ENCODE measurements around the gene MYO1D.
A peak's percentile ranks its signal among the peaks of the same experiment; 100 is the strongest.

Gene MYO1D

DNA sequence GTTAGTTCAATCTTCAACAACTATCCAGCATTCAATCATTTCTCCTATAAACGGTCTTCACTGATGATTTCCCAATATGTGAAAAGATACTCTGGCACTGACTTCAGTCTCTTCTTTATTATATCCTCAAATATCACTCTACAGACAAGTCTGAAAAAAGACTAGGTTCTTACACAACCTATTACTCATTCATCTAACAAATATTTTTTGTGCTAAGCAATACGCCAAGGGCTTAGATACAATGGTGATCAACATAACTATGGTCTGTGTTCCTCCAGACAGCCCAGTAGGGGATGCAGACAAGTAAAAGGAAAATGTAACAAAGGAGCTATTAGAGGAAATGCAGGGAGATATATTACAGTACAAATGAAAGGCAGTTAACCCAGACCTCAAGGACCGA, 63.9 kb downstream of the MYO1D start:
- no peak for DNase-seq

DNA sequence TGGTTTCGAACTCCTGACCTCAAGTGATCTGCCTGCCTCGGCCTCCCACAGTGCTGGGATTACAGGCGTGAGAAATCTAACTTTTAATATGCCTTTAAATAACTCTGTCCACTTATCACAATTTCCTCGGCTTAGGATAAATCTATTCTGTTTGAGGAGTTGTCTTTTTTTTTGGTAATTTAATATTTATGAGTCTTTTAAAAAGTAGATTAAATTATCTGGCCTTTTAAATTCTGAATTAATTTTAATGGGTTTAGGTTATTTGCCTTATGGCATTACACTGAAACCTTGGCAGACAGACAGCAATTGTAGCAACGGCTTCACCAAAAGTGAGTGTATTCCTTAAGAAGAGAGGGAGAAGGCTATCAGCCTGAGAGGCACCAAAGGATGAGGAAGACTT, 66.2 kb downstream of the MYO1D start:
- DNase-seq: no peak

DNA sequence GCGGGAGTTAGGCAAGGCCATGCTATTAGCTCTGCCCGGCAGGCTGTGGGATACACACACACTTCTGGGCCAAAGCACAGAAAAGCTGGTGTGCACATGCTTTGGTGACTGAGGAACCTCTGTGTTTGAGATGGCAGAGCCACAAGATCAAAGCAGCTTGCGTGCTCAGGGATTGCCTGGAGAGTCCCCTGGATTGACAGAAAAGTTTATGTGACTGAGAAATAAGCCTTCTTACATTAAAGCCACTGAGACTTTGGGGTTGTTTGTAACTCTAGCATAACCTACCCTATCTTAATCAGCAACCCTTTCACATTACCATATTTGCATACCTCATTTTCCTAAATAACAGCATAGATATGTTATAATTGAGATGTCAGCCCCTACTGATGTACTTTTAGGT, 69.3 kb downstream of the MYO1D start:
- no peak for DNase-seq

DNA sequence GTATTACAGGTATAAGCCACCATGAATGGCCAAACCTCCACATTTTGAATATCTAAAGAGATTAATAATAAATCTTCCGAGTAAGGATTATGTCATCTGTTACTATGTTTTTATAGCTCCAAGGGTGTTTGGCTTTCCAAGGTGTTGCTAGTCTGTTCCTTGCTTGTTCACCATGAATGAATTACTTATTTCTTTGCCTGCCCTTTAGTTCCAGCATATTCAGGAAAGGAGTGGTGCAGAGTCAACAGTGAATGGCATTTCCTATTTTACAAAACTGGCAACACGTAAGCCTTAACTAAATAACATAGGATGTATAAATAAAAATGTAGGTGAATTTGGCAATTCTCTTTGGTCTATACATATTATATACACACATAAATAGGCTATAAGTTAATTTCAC, 70.3 kb downstream of the MYO1D start:
- DNase-seq: no peak

DNA sequence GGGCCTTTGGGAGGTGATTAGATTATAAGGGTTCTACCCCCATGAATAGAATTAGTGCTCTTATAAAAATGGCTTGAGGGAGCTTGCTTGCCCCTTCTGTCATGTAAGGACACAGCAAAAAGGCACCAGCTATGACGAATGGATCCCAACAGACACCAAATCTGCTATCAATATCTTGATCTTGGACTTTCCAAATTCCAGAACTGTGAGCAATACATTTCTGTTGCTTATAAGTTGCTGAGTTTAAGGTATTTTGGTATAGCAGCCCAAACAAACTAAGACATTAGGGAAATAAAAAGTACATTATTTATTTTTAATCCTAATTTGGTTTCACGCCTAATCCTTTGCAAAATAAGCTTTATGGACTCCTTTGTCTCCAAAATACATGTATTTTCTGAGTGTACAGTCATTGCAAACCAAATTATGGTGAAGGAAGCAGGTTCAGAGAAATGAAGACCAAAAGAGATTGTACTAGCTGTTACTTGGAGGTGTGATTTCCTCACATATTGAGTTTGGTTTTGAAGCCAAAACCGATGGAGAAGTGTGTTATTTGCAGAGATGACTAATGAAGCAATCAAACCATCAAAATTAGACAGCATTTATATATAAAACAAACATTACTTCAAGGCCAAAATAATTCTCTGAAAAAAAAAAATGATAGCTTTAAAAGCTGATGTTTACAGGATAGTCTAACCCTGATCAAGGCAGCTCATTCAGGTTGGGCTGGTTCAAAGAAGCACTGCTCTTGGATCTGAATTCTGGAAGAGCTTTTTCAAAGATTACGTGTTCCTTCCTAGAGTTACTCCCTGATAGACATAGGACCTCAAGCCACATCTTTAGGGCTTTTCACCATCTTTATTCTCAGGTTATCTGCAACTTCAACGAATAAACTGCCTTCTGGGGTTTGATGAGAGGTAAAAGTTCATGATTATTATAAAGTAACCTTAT, 71.6 kb downstream of the MYO1D start:
- DNase-seq: no peak

DNA sequence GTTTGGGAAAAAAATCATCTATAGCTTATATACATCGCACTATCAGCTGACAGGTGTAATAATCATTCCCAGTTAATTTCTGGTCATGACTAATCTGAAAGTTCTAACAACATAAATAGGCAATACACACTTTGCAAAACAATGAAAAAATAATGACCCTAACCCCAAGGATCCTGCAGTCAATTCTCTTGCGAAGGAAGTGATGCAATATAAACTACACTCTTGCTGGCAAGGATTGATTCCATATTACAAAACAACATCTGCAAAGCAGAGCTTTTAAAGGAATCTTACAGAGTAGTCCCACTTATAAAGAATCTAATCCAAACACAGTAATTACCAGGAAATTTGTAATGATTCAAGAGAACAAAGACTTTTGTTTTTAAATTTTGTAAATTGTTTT, 73.4 kb downstream of the MYO1D start:
- DNase-seq: no peak

DNA sequence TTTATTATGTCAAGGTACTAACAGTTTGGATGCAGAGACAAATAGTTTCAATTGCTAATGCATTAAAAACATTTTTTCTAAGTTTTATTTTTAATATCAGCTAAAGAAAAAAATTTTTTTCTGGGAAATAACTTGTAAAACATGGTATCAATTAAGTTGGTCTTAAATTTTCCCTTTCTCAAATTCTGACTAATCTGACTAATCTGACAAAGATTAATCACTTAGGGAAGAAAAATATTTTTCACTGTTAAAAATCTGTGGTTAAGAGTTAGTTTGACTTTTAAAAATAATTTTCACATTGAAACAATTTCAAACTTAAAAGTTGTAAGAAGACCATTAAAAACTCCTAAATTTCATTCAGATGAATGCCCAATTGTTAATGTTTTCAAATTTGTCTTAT, 74.6 kb downstream of the MYO1D start:
- no peak for DNase-seq

DNA sequence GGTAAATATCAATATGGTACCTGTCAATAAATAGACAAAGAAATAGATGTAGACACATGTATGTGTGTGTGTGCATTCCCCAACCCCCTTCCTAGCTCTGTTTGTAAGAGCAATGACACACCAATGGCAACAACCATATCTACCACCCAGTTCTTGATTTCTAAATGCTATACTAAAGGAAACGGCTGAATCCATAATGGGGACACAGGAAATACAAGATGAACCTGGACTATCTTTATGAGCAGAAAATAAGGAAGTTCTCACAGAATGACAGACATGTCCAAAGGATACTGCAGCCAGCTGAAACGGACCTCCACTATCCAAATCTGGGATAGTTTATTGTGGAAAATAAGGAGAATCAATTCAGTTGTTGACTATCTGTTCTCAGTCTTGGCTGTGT, 75.3 kb downstream of the MYO1D start:
- no peak for DNase-seq

DNA sequence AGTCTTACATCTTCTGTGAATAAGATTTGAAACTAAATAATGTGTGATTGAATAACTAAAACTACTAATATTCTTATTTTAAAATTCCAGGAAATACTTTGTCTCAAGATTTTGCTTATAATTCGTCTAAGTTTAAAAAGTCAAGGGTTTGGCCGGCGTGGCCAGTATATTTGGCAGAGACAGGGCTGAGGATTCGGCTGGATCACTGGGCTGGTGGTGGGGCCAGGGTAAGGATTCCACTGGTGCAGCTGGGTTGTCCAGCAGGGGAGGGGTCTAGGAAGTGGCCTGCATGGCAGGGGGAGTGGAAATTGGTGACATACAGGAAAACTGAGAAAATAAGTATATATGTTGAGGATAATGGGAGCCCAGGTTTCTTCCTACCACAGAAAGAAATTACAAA, 75.7 kb downstream of the MYO1D start:
- no peak for DNase-seq

DNA sequence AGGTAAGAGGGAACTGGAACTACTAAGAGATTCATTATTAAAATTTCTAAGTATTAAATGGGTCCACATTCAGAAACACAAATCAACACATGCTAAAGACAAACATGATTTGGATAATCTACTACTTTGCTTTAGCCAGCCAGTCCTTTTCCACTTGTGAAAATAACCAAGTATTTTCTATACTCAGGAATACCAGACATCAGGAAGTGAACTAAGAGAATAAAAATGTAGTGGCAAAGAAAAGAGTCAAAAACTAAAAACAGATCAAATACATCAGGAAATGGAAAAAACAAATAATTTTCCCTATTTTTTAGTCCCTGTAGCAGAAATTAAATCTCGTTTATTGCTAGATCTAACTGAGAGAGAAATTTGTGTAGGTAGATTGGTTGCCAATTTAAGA, 78.0 kb downstream of the MYO1D start:
- no peak for DNase-seq

DNA sequence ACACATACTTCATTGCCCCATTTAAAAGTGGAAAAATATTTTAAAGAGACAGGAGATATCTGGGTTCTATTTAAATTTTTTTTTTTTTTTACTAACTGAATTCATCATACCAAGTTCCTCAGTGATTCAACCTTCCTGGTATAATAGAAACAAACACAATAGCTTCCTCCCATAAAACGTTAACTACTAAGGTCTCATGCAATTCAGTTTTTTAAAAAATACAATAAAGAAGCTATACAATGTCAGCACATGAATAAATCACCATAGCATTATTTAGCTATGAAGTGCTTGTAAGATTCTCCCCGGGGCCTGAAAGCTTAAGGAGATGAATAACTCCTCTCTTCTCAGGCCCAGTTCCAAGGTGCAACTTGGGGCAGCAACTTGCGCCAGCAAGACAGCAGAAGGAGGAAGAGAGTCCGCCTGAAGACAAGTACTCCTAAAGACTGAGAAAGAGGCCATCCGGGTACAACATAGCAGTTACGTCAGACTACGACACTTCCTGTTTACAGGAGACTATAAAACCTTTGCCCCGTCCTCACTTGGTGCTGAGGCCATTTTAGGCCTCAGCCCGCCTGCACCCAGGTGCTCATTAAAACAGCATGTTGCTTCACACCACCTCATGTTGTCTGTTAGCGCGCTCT, 81.5 kb downstream of the MYO1D start:
- DNase-seq: no peak

DNA sequence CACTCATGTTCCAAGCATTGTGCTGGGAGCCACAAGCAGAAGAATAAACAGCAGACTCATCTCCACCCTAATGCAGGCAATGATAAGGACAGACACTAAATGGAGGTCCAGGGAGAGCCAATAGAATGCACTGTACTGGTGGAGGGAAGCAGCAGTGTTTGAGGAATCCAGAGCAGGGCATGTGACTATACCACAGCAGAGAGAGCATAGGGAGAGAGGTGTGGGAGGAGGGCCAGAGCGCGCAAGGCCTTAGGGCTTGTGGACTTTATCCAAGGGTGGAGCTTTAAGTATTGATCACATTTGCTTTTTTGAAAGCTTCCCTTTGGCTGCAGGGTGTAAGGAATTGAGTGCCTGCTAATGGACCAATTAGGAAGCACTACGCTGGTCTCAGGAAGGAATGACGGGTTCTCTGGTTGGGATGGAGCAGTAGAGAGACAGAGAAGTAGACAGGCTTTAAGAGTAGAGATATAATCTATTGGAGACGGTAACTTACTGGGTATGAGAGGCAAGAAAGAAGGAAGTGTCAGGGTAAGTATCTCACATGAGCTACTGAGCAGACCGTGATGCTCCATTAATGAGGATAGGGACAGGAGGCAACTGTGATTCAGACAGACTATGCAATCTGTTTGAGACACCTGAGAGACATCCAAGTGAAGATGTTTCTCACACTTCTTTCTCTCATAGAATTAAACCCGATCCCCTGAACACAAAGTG, 82.2 kb downstream of the MYO1D start:
- DNase-seq: no peak

DNA sequence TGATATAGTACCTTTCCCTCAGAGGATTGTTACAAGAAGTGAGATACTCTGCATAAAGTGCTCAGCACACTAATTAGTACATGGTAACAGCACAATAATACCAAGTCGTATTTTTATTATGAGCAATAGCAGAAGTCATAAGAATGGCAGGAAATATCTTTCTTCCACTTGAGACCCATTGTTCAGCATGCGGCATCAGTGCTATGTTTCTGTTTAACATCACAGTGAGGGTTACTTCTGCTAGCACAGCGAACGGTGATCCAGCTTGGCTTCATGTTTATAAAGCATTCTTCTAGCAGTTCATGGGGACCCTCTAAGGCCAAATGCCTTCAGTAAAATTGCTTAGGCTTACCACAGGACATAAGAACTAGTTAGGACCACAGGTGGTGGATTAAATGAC, 83.1 kb downstream of the MYO1D start:
- no peak for DNase-seq

DNA sequence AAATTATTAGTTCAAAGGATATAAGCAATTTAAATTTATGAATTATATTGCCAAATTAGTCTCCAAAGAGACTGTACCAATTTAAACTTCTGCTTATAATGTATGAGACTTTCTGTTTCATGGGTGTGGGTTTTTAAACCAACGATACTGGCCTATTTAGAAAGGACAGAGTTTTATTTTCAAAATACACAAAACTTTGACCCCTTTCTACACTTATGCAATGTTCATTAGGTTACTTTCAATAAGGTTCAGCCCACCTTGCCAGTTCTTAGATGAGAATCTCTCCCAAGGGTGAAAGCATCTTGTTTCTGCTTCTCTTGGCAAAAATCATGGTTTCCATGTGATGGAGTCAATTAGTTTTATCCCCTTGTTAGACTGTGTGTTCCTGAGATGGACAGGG, 84.7 kb downstream of the MYO1D start:
- no peak for DNase-seq

DNA sequence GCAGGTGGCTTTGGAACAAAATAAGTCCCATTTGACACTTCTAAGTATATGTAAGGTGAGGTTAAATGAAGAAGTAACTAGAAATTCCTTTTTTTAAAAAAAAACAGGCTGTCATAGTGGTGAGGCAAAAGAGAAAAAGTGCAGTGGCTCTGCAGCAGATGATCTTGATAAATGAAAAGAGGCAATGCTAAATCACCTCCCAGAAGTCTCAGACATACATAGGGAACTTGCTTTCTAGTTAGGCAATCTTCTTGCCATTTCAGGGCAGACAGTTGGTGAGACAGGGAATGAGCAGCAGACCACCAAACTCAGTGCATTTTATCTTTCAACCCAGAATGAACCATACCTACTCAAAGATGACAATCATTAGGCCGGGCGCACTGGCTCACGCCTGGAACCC, 90.8 kb downstream of the MYO1D start:
- DNase-seq: no peak

DNA sequence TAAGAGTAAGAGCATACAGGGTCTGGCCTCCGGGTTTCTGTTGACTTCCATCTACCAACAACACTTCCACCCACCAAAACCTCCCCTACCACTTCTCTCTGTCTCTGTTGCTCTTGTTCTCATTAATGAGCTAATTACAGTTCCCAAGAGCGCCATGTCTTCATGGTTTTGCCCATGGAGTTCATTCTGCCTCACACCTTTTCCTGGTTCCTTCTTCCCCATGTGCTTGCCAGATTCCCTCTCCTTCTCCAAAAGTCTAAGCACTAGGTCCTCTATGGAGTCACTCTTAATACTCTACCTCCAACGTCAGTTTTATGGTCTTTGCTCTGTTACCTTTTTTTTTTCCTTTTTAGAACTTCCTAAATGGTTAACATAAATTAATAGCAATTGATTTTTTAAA, 92.8 kb downstream of the MYO1D start:
- DNase-seq: no peak

DNA sequence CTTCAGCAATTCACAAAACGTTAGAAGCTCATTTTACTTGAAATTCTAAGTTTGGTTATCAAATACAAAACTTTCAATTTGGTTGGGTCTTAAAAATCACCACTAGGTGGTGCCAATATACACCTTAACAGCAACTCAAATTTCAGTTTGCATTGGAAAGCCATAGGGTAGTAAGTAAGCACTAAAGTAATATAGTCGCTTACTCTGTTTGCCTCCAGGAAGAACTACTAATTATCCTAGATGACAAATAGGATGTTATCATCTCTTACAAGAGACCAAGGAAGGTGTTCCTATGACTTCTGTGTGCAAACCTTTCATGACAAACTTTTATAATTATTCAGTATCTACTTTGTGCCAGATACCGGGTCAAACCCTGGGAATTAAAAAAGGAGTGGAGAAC, 93.3 kb downstream of the MYO1D start:
- DNase-seq: peak; percentile 5

DNA sequence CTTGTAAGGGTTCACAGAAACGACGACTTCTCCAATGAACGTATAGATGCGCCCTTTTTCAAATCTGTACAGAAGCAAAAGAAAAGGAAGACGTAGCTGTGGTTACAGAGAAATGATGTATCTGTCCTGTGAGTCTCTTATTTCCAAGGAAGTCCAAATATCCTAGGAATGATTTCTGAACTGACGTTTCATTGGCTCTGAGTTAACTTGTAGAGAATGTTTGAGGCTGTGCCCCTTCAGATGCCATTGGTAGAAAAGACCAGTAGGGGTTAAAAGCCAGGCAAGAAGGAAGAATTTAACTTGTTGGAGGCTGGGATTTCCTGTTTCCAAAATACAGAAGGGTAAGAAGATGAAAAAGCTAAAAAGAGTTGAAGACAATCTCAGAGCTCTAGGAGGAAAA, 96.2 kb downstream of the MYO1D start:
- DNase-seq: no peak

DNA sequence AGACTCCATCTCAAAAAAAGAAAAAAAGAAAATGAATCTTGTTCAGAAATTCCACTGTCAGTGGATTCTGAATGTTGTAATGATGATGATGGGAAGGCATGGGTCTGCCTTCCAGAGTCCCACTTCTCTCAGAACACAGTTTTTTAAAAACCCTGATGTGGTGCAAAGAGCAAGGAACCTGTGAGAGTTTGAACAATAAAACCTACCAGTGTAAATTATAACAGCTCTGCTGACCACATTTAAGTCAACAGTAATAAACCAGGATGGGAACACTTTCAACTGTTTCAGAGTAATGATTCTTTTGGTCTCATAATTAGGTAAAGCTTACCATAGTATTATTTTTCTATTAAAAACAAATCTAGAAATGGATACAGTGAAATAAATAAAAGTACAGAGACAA, 99.0 kb downstream of the MYO1D start:
- no peak for DNase-seq

DNA sequence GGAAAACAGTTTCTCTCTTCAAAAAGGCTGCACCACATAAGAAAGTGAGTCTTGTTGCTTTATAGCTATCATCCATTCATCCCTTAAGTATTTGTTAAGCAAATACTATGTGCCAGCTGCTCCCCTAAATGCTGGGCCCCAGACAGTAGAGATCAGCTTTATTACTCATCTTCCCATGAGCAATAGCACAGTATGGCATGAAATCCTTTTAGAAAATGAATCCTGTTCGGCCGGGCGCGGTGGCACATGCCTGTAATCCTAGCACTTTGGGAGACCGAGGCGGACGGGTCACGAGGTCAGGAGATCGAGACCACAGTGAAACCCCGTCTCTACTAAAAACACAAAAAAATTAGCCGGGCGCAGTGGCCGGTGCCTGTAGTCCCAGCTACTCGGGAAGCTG, 99.5 kb downstream of the MYO1D start:
- no peak for DNase-seq

DNA sequence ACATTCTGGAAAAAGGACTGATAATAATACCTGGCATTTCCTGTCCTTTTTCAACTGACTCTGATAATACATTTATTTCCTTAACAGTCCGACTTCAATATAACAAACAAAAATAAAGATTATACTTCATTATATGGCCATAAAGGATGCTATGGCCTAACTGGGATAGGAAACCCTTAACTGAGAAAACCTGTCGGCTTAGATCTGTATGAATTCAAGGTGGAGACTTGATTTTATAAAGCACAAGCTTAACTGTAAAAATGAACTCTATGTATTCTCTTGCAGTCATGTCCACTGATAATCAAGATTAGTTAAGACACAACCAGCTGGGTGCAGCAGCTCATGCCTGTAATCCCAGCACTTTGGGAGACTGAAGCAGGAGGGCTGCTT, 102.2 kb downstream of the MYO1D start:
- no peak for DNase-seq

DNA sequence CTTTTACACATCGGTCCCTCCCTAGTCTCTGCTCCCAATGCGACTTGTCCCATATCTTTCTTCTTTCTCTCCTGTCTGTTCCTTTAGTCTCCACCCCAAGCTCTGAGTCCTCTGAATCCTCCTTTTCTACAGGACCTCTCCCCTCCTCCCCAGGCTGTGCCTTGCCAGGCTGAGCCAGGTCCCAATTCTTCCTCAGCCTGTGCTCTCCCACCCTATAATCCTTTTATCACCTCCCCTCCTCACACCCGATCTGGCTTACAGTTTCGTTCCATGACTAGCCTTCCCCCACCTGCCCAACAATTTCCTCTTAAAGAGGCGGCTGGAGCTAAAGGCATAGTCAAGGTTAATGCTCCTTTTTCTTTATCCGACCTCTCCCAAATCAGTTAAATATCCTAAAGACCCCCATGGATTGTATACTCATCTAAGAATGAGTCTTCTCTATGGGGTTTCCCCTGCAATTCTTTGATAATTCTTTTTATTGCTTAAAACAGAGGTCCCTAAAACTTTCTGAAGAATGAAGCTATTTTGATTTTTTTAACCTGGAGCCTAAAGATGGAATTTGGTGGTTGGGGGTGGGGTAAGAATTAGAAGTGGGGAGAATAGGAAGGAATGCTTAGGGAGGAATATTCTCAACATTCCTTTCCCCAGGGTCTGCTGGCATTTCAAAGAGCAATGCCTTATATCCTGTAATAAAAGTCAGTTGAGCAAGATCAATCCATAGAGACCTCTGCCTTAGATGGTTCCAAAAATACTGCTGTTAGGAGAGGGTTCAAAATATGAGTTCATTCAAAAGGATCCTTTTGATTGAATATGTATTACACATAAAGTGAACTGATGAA, 102.8 kb downstream of the MYO1D start:
- DNase-seq: no peak

DNA sequence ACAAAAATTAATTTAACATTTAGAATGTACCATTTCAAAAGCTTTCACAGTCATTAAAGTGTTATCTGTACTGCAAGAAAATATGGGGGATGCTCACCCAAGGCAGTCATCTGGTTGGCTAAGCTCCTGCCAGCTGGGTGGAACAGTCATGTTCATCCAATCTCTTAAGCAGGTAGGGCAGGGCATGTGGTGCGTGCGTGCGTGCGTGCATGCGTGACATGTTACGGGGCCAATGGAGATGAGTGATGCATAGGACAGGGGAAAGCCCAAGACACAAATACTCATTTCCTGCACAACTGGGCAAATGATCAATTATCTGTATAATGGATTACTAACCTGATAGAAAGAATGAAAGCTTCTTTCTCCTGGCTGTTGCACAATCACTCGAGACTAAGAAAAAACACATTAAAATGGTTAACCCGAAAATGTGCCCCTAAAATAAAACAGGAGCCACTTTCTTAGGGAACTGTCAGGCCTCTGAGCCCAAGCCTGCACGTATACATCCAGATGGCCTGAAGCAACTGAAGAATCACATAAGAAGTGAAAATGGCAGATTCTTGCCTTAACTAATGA, 104.4 kb downstream of the MYO1D start:
- no peak for DNase-seq
